Esophagus muscularis mucosa (tissue), 4 donors: Measurements from ENCODE around the gene MAN2C1. TPM values are rescaled to one million over a fixed set of nuclear protein-coding genes. Genes with fewer than 3 reads are reported as not detected.

Experiments used
- DNase-seq: peaks from one replicate; pipeline ENCODE4 v3.0.0-alpha.2; 2017; ENCODE audit errors: extremely low spot score
- H3K27ac ChIP-seq, 4 donors: fragments of 200-600 bp; sonication (generic); replicated peaks in 1 of 4; 1 replicate in 3 of 4; 2 replicates in 1 of 4; pipeline ENCODE4 v1.5.1; 2016 to 2019; ENCODE audit warnings: mild to moderate bottlenecking in 1 of 4
- H3K27me3 ChIP-seq, 4 donors: fragments of 200-600 bp; sonication (generic); one replicate each; pipeline versions ENCODE4 v1.5.1 to v1.6.0; 2016 to 2019
- H3K36me3 ChIP-seq, 4 donors: fragments of 200-600 bp; sonication (generic); one replicate each; pipeline ENCODE4 v1.5.1; 2016 to 2019
- H3K4me1 ChIP-seq, 4 donors: fragments of 200-600 bp; sonication (generic); one replicate each; pipeline ENCODE4 v1.5.1; 2016 to 2019
- H3K4me3 ChIP-seq, 4 donors: fragments of 200-600 bp; sonication (generic); 1 replicate in 2 of 4; 2 replicates in 2 of 4; pipeline ENCODE4 v1.5.1; 2016 to 2019; ENCODE audit warnings: mild to moderate bottlenecking in 4 of 4, moderate library complexity in 1 of 4
- H3K9me3 ChIP-seq, 4 donors: fragments of 200-600 bp; sonication (generic); 1 replicate in 3 of 4; 2 replicates in 1 of 4; pipeline ENCODE4 v1.5.1; 2016 to 2019
- CTCF ChIP-seq, 3 experiments: fragments of 200-600 bp in 2 of 3; fragments of 450-650 bp in 1 of 3; sonication (generic) in 2 of 3; IDR thresholded peaks; one replicate each; pipeline ENCODE4 v1.5.1; 2017 to 2019; ENCODE audit warnings: antibody characterized with exemption in 3 of 3, mild to moderate bottlenecking in 2 of 3, moderate library complexity in 1 of 3
- EP300 ChIP-seq: sonication (generic); formaldehyde crosslinking; IDR thresholded peaks from one replicate; pipeline ENCODE4 v1.6.1; 2017; ENCODE audit warnings: antibody characterized with exemption
- POLR2A ChIP-seq: fragments of 450-650 bp; IDR thresholded peaks from one replicate; pipeline ENCODE4 v1.6.1; 2017; ENCODE audit warnings: antibody characterized with exemption, moderate library complexity, mild to moderate bottlenecking, low read depth
- POLR2AphosphoS5 ChIP-seq, 2 donors: sonication (generic); formaldehyde crosslinking; IDR thresholded peaks; one replicate each; pipeline ENCODE4 v1.6.1; 2017; ENCODE audit warnings: antibody characterized with exemption in 2 of 2
- WGBS: methylation state at CpG from one replicate; pipeline ENCODE4 v1.1.5; 2018; 5-methylcytosine and 5-hydroxymethylcytosine counted together
- intact Hi-C: fragments of 100-400 bp; cut with DNase I; formaldehyde crosslinking; loops from one replicate; pipeline ENCODE4 v1.15.1; 2023
- total RNA-seq, 4 donors: library from RNA; depleted of rRNA; stranded (reverse); fragments of >200 nt; gene quantifications; one replicate each; pipeline versions ENCODE4 v1.1.0 to v1.2.1, GENCODE V29; 2016

Gene MAN2C1
- total RNA-seq, 4 donors from 2014 or later = 67.4 to 163 (median 125) TPM

- no peaks in the 10 kb centered on the region for H3K27me3 ChIP-seq
- 100% methylated on average over 1 of the region's 1 CpG for WGBS
- H3K27ac ChIP-seq = no peak overlapping the region
- peaks cover 19 to 28% (median 21%) of the 10 kb centered on the region in 4 donors for H3K4me1 ChIP-seq
- peaks cover 33 to 72% (median 63%) of the 10 kb centered on the region in 4 donors for H3K36me3 ChIP-seq
- H3K4me3 ChIP-seq = no peak overlapping the region
- no peaks in the 10 kb centered on the region for H3K9me3 ChIP-seq
- intact Hi-C loops = no loop called here
- no peak for TF ChIP-seq EP300
- no peak for TF ChIP-seq POLR2AphosphoS5 (IDR thresholded peaks at IDR 0.05)
- no peak for TF ChIP-seq CTCF (IDR thresholded peaks at IDR 0.05)
- no peak for TF ChIP-seq POLR2A
- no peak for DNase-seq
These were observed 3.1 kb upstream of the MAN2C1 start for GRCh38 chr15:75371486-75371885.

GRCh38 chr15:75369897-75370581 lies 1.6 kb upstream of the MAN2C1 start:
- Histone ChIP-seq H3K36me3 (peaks cover 26 to 73% (median 63%) of the 10 kb centered on the region in 4 donors), H3K4me3 (no peak overlapping the region), H3K27me3 (no peaks in the 10 kb centered on the region), H3K27ac (peak overlapping the region in 2 of 4 donors; percentile 95 to 100), H3K4me1 (peaks cover 20 to 29% (median 21%) of the 10 kb centered on the region in 4 donors), H3K9me3 (no peaks in the 10 kb centered on the region)
- no peak for DNase-seq
- TF ChIP-seq POLR2A = no peak
- TF ChIP-seq POLR2AphosphoS5 (IDR thresholded peaks at IDR 0.05) = no peak
- no peak for TF ChIP-seq CTCF (IDR thresholded peaks at IDR 0.05)
- no peak for TF ChIP-seq EP300
- intact Hi-C loops = loop anchor here (2.0 to 10.0 kb wide), 3 partner anchors 85 to 432 kb away; partner anchors contain the start of genes IMP3 and SNX33
- WGBS = 94% methylated on average over 7 of the region's 7 CpGs

- peaks cover 32 to 73% (median 64%) of the 10 kb centered on the region in 4 donors for H3K36me3 ChIP-seq
- no peaks in the 10 kb centered on the region for H3K9me3 ChIP-seq
- 3% methylated on average over 13 of the region's 23 CpGs for WGBS
- H3K4me1 ChIP-seq = peaks cover 20 to 29% (median 21%) of the 10 kb centered on the region in 4 donors
- no peak for DNase-seq
- H3K27me3 ChIP-seq = no peaks in the 10 kb centered on the region
- intact Hi-C loops = loop anchor here (2.0 to 10.0 kb wide), 3 partner anchors 86 to 434 kb away; partner anchors contain the start of genes IMP3 and SNX33
- H3K27ac ChIP-seq = peak overlapping the region; percentile 89 to 100 (median 96)
- peak overlapping the region; percentile 69 to 83 (median 80) for H3K4me3 ChIP-seq
- no peak for TF ChIP-seq EP300
- no peak for TF ChIP-seq CTCF (IDR thresholded peaks at IDR 0.05)
- TF ChIP-seq POLR2AphosphoS5 (IDR thresholded peaks at IDR 0.05) = no peak
- TF ChIP-seq POLR2A = no peak
These were observed 357 bp upstream of the MAN2C1 start for GRCh38 chr15:75368689-75369239.

- Histone ChIP-seq H3K4me1 (peaks cover 20 to 29% (median 21%) of the 10 kb centered on the region in 4 donors), H3K27ac (peak overlapping the region; percentile 89 to 100 (median 96)), H3K4me3 (peak overlapping the region; percentile 69 to 83 (median 80)), H3K9me3 (no peaks in the 10 kb centered on the region), H3K36me3 (peaks cover 36 to 73% (median 64%) of the 10 kb centered on the region in 4 donors), H3K27me3 (no peaks in the 10 kb centered on the region)
- no peak for DNase-seq
- TF ChIP-seq POLR2A (no peak), CTCF (IDR thresholded peaks at IDR 0.05) (no peak), EP300 (no peak), POLR2AphosphoS5 (IDR thresholded peaks at IDR 0.05) (no peak)
- intact Hi-C loops = loop anchor here (5.0 to 10.0 kb wide), 2 partner anchors 277 to 435 kb away; partner anchors contain the start of genes IMP3 and SNX33
- WGBS = 44% methylated on average over 7 of the region's 7 CpGs
These were observed 948 bp downstream of the MAN2C1 start for GRCh38 chr15:75367406-75367912.
